Natural killer cell (primary cell): Measurements from ENCODE around the gene MTMR3. TPM values are rescaled to one million over a fixed set of nuclear protein-coding genes. Genes with fewer than 3 reads are reported as not detected.
"Not testable (repeated sequence)": the region's sequence is repeated elsewhere in the genome, so short reads cannot be mapped to it uniquely, and the experiment has no call there.

ENCODE experiments used
- ATAC-seq, 3 donors: fragments of 150-1000 bp in 2 of 3; fragments of 200-7000 bp in 1 of 3; cut with Tn5 transposase; 1 replicate in 1 of 3; 2 replicates in 2 of 3; pipeline ENCODE4 v1.10.0; 2021; ENCODE audit warnings: mild to moderate bottlenecking in 2 of 3, moderate library complexity in 2 of 3
- DNase-seq, 2 donors: peaks; one replicate each; pipeline versions ENCODE4 v3.0.0 to v3.0.0-alpha.2; 2013 to 2021; ENCODE audit warnings: mixed read lengths in 1 of 2
- H3K27ac ChIP-seq: one replicate; pipeline ENCODE4 v1.5.1; 2013; ENCODE audit warnings: mild to moderate bottlenecking, low read length
- H3K27me3 ChIP-seq: one replicate; pipeline ENCODE4 v1.6.1; 2013; ENCODE audit warnings: low read length; ENCODE audit not compliant: control insufficient read depth, insufficient read depth
- H3K36me3 ChIP-seq: one replicate; pipeline ENCODE4 v1.6.1; 2013; ENCODE audit warnings: low read length; ENCODE audit not compliant: control insufficient read depth, insufficient read depth
- H3K4me1 ChIP-seq: one replicate; pipeline ENCODE4 v1.6.1; 2013; ENCODE audit warnings: low read length; ENCODE audit not compliant: control insufficient read depth, insufficient read depth
- H3K4me3 ChIP-seq: one replicate; pipeline ENCODE4 v1.5.1; 2013; ENCODE audit warnings: low read length
- H3K9me3 ChIP-seq: one replicate; pipeline ENCODE4 v1.6.1; 2013; ENCODE audit warnings: low read length; ENCODE audit not compliant: control insufficient read depth, insufficient read depth
- H3K27ac Mint-ChIP-seq, 2 donors: one replicate each; pipeline ENCODE4 v1.8.0; 2022; ENCODE audit warnings: mild to moderate bottlenecking in 2 of 2, mixed read lengths in 2 of 2, moderate library complexity in 1 of 2
- H3K27me3 Mint-ChIP-seq, 2 donors: one replicate each; pipeline ENCODE4 v1.8.0; 2022; ENCODE audit warnings: low read depth in 2 of 2, mixed read lengths in 2 of 2
- H3K36me3 Mint-ChIP-seq: one replicate; pipeline ENCODE4 v1.8.0; 2022; ENCODE audit warnings: mixed read lengths
- H3K4me1 Mint-ChIP-seq, 2 donors: one replicate each; pipeline ENCODE4 v1.8.0; 2022; ENCODE audit warnings: mixed read lengths in 2 of 2
- H3K4me3 Mint-ChIP-seq: one replicate; pipeline ENCODE4 v1.8.0; 2022; ENCODE audit warnings: mild to moderate bottlenecking, moderate library complexity, mixed read lengths
- H3K9me3 Mint-ChIP-seq, 2 donors: one replicate each; pipeline ENCODE4 v1.8.0; 2022; ENCODE audit warnings: mixed read lengths in 2 of 2
- CTCF ChIP-seq: fragments of 200-600 bp; IDR thresholded peaks from one replicate; pipeline ENCODE4 v1.8.0; 2022; ENCODE audit warnings: antibody characterized with exemption
- WGBS: methylation state at CpG from one replicate; pipeline ENCODE4 v1.1.7; 2013; ENCODE audit warnings: missing lambda C conversion rate; ENCODE audit not compliant: insufficient coverage; 5-methylcytosine and 5-hydroxymethylcytosine counted together
- intact Hi-C: fragments of 100-400 bp; cut with micrococcal nuclease; formaldehyde crosslinking; loops from one replicate; pipeline ENCODE4 v1.14.2; 2022
- total RNA-seq, 4 donors: library from RNA; stranded (reverse); fragments of 120-200 nt in 1 of 4; gene quantifications; one replicate each; pipeline versions ENCODE4 v1.2.3 to v1.2.4, GENCODE V29; 2013 to 2022

The MTMR3 gene
- total RNA-seq, 3 donors from 2014 or later (not counting 1 experiment from before 2014, with no cell fraction given): 62.1 to 83.4 (median 75.6) TPM

DNA sequence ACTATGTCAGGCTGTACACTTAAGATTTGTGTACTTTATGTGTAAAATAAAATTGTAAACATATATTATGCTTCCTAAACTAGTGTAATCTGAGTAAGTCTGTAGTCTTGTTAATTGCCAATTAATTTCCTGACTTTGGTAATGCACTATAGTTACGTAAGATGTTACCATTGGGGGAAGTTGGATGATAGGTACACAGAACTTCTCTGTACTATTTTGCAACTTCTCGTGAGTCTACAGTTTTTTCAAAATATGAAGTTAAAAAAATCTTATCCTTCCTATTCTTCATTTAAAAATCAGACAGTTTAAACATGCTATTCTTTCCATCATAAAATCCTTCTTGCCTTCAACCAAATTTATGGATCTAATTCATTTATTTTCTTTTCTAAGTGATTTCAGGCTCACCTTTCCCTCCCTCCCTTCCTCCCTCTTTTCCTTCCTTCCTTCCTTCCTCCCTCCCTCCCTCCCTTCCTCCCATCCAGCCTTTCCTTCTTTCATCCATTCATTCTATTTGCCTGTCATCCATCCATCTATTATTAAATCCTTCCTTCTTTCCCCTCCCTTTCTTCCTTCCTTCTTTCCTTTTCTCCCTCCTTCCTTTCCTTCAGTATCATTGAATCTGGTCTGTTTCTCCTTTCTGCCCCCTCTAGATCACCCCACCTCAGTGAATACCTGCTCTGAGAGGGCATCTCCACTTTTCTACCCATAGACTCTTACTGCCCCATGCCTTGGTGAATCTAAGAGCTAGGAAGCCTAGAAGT lies 22.8 kb upstream of the MTMR3 start:
- Histone ChIP-seq H3K36me3 (no peaks in the 10 kb centered on the region), H3K4me1 (no peaks in the 10 kb centered on the region), H3K9me3 (no peaks in the 10 kb centered on the region), H3K27me3 (no peaks in the 10 kb centered on the region), H3K4me3 (no peak overlapping the region), H3K27ac (no peak overlapping the region)
- intact Hi-C loops: no loop called here
- Mint-ChIP-seq H3K4me3 (no peak overlapping the region), H3K4me1 (no peaks in the 10 kb centered on the region), H3K27ac (no peak overlapping the region), H3K9me3 (no peaks in the 10 kb centered on the region), H3K36me3 (no peaks in the 10 kb centered on the region), H3K27me3 (peaks cover 0 to 2% of the 10 kb centered on the region in 2 donors)
- DNase-seq: no peak
- 0% methylated on average over 1 of the region's 2 CpGs for WGBS
- ATAC-seq: no peak
- TF ChIP-seq CTCF: no peak

DNA sequence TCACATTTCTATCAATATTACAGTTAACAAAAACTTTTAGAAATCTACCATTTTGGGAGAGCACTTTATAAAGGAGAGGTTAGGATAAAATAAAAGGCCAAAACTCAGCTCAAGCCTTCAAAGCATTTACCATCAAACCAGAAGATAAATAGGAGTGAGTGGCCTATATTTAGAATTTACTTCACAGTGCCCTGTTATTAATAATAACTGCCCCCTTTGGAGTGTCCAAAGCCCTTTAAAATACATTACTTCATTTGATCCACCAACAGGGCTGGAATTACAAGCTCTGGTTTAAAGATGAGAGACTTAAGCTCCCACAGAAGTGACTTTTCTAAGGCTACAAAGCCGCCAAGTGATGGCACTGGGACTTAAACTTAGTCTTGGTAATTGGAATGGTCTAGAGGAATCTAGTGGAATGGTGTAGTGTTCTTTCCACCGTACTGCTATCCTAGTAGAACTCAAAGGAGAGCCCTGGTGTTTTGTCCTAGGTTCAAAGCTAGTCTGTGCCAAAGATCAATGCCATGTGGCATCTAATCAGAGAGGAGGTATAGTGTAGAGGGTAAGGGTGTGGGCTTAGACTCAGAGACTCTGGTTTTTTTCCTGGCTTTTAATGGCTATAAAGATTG lies 21.2 kb upstream of the MTMR3 start:
- H3K36me3 ChIP-seq: no peaks in the 10 kb centered on the region
- H3K4me1 Mint-ChIP-seq: no peaks in the 10 kb centered on the region
- H3K27me3 Mint-ChIP-seq: no peaks in the 10 kb centered on the region
- no peaks in the 10 kb centered on the region for H3K4me1 ChIP-seq
- H3K36me3 Mint-ChIP-seq: no peaks in the 10 kb centered on the region
- no peak overlapping the region for H3K27ac ChIP-seq
- H3K9me3 Mint-ChIP-seq: no peaks in the 10 kb centered on the region
- DNase-seq: no peak
- no peak for ATAC-seq
- no peaks in the 10 kb centered on the region for H3K9me3 ChIP-seq
- intact Hi-C loops: no loop called here
- H3K27me3 ChIP-seq: no peaks in the 10 kb centered on the region
- H3K4me3 Mint-ChIP-seq: no peak overlapping the region
- WGBS: 93% methylated on average over 2 of the region's 2 CpGs
- H3K27ac Mint-ChIP-seq: no peak overlapping the region
- no peak overlapping the region for H3K4me3 ChIP-seq
- no peak for TF ChIP-seq CTCF

DNA sequence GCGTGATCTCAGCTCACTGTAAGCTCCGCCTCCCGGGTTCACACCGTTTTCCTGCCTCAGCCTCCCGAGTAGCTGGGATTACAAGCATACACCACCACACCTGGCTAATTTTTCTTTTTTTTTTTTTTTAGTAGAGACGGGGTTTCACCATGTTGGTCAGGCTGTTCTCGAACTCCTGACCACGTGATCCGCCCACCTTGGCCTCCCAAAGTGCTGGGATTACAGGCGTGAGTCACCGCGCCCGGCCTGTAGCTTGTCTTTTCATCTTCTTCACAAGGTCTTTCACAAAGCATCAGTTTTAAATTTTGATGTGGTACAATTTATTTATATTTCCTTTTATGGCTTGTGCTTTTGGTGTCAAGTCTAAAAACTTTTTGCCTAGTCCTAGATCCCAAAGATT lies 17.4 kb upstream of the MTMR3 start:
- H3K36me3 ChIP-seq, H3K9me3 ChIP-seq, DNase-seq, H3K4me3 ChIP-seq, H3K36me3 Mint-ChIP-seq, H3K4me3 Mint-ChIP-seq, H3K27ac Mint-ChIP-seq, ATAC-seq, H3K27me3 ChIP-seq, H3K4me1 Mint-ChIP-seq, H3K4me1 ChIP-seq, H3K9me3 Mint-ChIP-seq, intact Hi-C loops, H3K27ac ChIP-seq, H3K27me3 Mint-ChIP-seq: not testable (repeated sequence)
- WGBS: 90% methylated on average over 13 of the region's 13 CpGs

DNA sequence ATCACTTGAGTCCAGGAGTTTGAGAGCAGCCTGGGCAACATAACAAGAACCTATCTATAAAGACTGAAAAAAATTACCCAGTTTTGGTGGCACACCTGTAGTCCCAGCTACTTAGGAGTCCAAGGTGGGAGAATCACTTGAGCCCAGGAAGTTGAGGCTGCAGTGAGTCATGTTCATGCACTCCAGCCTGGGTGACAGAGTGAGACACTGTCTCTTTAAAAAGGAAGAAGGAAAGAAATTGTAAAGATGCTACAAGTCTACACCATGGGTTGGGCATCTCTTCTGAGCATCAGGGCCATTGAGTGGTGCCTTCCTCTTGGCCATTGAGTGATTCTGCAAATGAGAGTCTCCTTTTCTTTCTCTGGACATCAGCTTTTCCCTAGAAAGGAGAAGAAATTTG lies 15.7 kb upstream of the MTMR3 start:
- DNase-seq: no peak
- intact Hi-C loops: no loop called here
- no peak overlapping the region for H3K4me3 Mint-ChIP-seq
- no peak overlapping the region for H3K27ac Mint-ChIP-seq
- H3K36me3 Mint-ChIP-seq: no peaks in the 10 kb centered on the region
- Histone ChIP-seq H3K4me3 (no peak overlapping the region), H3K9me3 (no peaks in the 10 kb centered on the region), H3K4me1 (no peaks in the 10 kb centered on the region), H3K36me3 (no peaks in the 10 kb centered on the region), H3K27ac (no peak overlapping the region), H3K27me3 (no peaks in the 10 kb centered on the region)
- H3K27me3 Mint-ChIP-seq: peaks cover 0 to 3% of the 10 kb centered on the region in 2 donors
- ATAC-seq: no peak
- TF ChIP-seq CTCF: no peak
- no peaks in the 10 kb centered on the region for H3K9me3 Mint-ChIP-seq
- no peaks in the 10 kb centered on the region for H3K4me1 Mint-ChIP-seq
